ENCODE results near the gene SSTR3. TPM values are rescaled to one million over a fixed set of nuclear protein-coding genes. Genes with fewer than 3 reads are reported as not detected.

Gene SSTR3
- total and polyA plus RNA-seq, 4 donors = 0.19 TPM; not detected in 3

DNA sequence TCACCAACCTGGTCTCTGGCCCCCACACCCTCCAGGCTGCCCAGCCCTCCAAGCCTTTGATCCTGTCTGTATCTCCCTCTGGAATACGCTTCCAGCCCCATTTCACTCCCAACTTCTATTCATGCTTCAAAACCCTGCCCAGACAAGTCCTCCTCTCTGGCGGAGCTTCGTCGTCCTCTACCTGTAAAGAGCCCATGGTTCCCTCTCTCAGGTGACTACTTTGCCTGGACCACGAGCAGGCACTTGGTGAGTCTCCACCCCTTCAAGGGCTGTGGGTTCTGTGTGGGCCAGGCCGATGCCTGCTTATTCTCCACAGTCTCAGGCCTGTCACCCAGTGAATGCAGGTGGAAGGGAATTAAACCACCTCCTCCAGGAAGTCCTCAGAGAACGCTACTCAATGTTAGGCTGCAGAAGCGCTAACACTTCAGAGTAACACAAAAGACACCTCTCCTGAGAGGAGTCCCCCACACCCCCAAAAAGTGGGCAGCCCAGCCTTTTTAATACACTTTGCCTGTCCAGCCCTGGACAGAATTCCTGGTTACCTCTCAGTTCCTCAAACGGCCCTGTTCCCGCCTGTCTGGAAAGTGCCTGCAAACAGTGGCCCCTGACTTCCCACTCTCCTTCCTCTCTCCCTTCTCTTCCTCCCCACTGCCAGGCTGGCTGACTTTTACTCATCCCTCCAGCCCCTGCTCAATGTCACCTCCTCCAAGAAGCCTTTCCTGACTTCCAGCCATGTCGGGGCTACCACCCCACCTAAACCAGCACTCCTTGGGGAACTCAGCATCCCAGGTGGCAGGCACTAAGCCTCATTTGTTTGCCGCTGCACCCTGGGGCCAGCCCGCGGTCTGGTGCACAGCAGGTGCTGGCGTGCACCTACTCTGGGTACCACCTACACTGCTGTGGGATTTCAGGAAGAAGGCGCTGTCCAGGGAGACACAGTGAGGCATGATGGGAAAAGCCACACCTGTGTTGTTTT lies 22.7 kb upstream of the SSTR3 start:
- Histone ChIP-seq H3K4me3 (ENCODE audit: low read depth in 1 of 3, low read length in 3 of 3) (no peak overlapping the region), H3K27me3 (ENCODE audit: control insufficient read depth in 4 of 4, insufficient read depth in 4 of 4, low read length in 3 of 4) (no peaks in the 10 kb centered on the region), H3K27ac (ENCODE audit: low read depth in 1 of 2, low read length in 2 of 2) (no peak overlapping the region), H3K9ac (ENCODE audit: low read depth in 1 of 2, low read length in 2 of 2) (no peak overlapping the region), H3K36me3 (ENCODE audit: control insufficient read depth in 4 of 4, insufficient read depth in 3 of 4, low read depth in 1 of 4, low read length in 3 of 4) (no peaks in the 10 kb centered on the region), H3K4me1 (ENCODE audit: control insufficient read depth in 4 of 4, insufficient read depth in 4 of 4, low read length in 3 of 4) (peaks cover 0 to 3% (median 0%) of the 10 kb centered on the region in 4 donors), H3K9me3 (ENCODE audit: control insufficient read depth in 4 of 4, low read length in 3 of 4) (no peaks in the 10 kb centered on the region)
- TF ChIP-seq TAF1 (conservative IDR thresholded peaks at IDR 0.05) (no peak), CTCF (IDR thresholded peaks at IDR 0.05; ENCODE audit: low read depth, low read length, missing input control) (no peak), FOXA1 (IDR thresholded peaks at IDR 0.05) (no peak), SP1 (IDR thresholded peaks at IDR 0.05) (no peak), HNF4A (conservative IDR thresholded peaks at IDR 0.05) (no peak), JUND (IDR thresholded peaks at IDR 0.05) (no peak), HNF4G (IDR thresholded peaks at IDR 0.05) (no peak)
- TF ChIP-seq, protein P1, sequence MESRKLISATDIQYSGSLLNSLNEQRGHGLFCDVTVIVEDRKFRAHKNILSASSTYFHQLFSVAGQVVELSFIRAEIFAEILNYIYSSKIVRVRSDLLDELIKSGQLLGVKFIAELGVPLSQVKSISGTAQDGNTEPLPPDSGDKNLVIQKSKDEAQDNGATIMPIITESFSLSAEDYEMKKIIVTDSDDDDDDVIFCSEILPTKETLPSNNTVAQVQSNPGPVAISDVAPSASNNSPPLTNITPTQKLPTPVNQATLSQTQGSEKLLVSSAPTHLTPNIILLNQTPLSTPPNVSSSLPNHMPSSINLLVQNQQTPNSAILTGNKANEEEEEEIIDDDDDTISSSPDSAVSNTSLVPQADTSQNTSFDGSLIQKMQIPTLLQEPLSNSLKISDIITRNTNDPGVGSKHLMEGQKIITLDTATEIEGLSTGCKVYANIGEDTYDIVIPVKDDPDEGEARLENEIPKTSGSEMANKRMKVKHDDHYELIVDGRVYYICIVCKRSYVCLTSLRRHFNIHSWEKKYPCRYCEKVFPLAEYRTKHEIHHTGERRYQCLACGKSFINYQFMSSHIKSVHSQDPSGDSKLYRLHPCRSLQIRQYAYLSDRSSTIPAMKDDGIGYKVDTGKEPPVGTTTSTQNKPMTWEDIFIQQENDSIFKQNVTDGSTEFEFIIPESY (IDR thresholded peaks at IDR 0.05) = no peak
- TF ChIP-seq, protein P2, sequence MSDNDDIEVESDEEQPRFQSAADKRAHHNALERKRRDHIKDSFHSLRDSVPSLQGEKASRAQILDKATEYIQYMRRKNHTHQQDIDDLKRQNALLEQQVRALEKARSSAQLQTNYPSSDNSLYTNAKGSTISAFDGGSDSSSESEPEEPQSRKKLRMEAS (IDR thresholded peaks at IDR 0.05) = no peak
- DNase-seq (ENCODE audit: low spot score) = no peak
- 85% methylated on average over 16 of the region's 16 CpGs for WGBS

DNA sequence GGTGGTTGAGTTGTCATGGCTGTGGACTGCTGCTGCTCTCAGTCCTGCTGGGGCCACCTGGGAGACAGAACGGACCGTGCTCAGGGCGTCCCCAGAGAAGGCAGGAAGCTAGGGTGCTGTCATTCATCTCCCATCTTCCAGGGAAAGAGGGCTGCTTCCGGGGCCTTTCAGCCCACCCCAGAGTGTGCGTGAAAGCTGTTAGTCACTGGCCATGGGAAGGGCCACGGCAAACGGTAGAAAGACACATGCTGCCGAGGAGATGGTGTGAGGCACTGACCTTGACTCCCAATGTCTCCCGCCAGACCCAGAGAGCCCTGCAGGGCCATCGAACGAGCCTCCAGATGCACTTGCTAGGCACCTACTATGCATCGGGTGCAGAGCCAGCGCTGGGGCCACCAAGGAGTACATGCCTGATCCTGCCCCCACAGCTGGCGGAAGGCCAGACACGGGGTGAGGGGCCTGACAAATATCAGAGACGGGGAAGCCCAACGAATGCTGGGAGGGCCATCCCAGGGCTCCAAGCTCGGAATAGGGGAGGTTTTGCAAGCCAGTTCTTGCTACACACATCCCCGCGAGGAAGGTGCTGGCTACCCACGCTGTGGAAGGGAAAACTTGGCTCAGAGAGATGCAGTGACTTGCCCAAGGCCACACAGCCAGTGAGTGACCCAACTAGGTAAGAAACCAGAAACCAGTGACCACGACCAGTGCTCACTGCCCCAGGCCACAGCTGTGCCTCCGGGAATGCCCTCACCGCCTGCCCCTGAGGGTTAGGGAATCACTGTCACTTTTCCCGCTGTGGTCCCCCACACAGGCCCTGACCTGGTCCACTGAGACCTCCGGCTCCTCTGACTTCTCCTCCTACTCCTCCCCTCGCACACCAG lies 21.7 kb upstream of the SSTR3 start:
- Histone ChIP-seq H3K4me3 (ENCODE audit: low read depth in 1 of 3, low read length in 3 of 3) (no peak overlapping the region), H3K4me1 (ENCODE audit: control insufficient read depth in 4 of 4, insufficient read depth in 4 of 4, low read length in 3 of 4) (peaks cover 0 to 5% (median 2%) of the 10 kb centered on the region in 4 donors), H3K27me3 (ENCODE audit: control insufficient read depth in 4 of 4, insufficient read depth in 4 of 4, low read length in 3 of 4) (no peaks in the 10 kb centered on the region), H3K9ac (ENCODE audit: low read depth in 1 of 2, low read length in 2 of 2) (no peak overlapping the region), H3K27ac (ENCODE audit: low read depth in 1 of 2, low read length in 2 of 2) (no peak overlapping the region), H3K9me3 (ENCODE audit: control insufficient read depth in 4 of 4, low read length in 3 of 4) (no peaks in the 10 kb centered on the region), H3K36me3 (ENCODE audit: control insufficient read depth in 4 of 4, insufficient read depth in 3 of 4, low read depth in 1 of 4, low read length in 3 of 4) (no peaks in the 10 kb centered on the region)
- WGBS = 66% methylated on average over 27 of the region's 27 CpGs
- DNase-seq (ENCODE audit: low spot score) = no peak
- TF ChIP-seq EGR1 (IDR thresholded peaks at IDR 0.05; ENCODE audit: low read depth in 2 of 2) (no peak), YY1 (IDR thresholded peaks at IDR 0.05) (no peak), SP1 (IDR thresholded peaks at IDR 0.05) (no peak), RXRA (IDR thresholded peaks at IDR 0.05) (no peak), FOXA2 (IDR thresholded peaks at IDR 0.05) (no peak), TAF1 (conservative IDR thresholded peaks at IDR 0.05) (no peak), REST (IDR thresholded peaks at IDR 0.05) (no peak), CTCF (IDR thresholded peaks at IDR 0.05; ENCODE audit: low read depth, low read length, missing input control) (no peak), NR2F2 (IDR thresholded peaks at IDR 0.05) (no peak), JUND (IDR thresholded peaks at IDR 0.05) (no peak)
- TF ChIP-seq, protein P2 (IDR thresholded peaks at IDR 0.05) = no peak
- TF ChIP-seq, protein P1 (IDR thresholded peaks at IDR 0.05) = no peak

All from liver (tissue), 9 donors.